Osteoblast (primary cell): ENCODE measurements around the gene TPCN2. TPM values are rescaled to one million over a fixed set of nuclear protein-coding genes. Genes with fewer than 3 reads are reported as not detected.

Source experiments
- DNase-seq: peaks from one replicate; pipeline ENCODE4 v3.0.0; 2011; ENCODE audit warnings: low spot score, mixed read lengths; ENCODE audit not compliant: insufficient read length; ENCODE audit errors: missing footprints
- H2AFZ ChIP-seq: 2 replicates; pipeline ENCODE4 v1.6.0; 2011; ENCODE audit warnings: mild to moderate bottlenecking, low read length
- H3K27ac ChIP-seq: 2 replicates; pipeline ENCODE4 v1.5.1; 2011; ENCODE audit warnings: mild to moderate bottlenecking, low read depth, low read length, moderate library complexity
- H3K27me3 ChIP-seq: 2 replicates; pipeline ENCODE4 v1.6.0; 2012; ENCODE audit warnings: mild to moderate bottlenecking, control low read depth, inconsistent platforms, low read length, moderate library complexity; ENCODE audit not compliant: insufficient read depth
- H3K36me3 ChIP-seq: 2 replicates; pipeline ENCODE4 v1.5.1; 2011; ENCODE audit warnings: mild to moderate bottlenecking, low read length, control low read depth, moderate library complexity; ENCODE audit not compliant: insufficient read depth
- H3K4me1 ChIP-seq: 2 replicates; pipeline ENCODE4 v1.5.1; 2011; ENCODE audit warnings: mild to moderate bottlenecking, low read length, control low read depth, moderate library complexity; ENCODE audit not compliant: insufficient read depth
- H3K4me2 ChIP-seq: 2 replicates; pipeline ENCODE4 v1.6.0; 2011; ENCODE audit warnings: mild to moderate bottlenecking, low read length; ENCODE audit not compliant: insufficient read depth
- H3K4me3 ChIP-seq: fragments of 200-600 bp; sonication (generic); 3 replicates; pipeline ENCODE4 v1.5.1; 2012; ENCODE audit warnings: mild to moderate bottlenecking, low read length, inconsistent platforms; ENCODE audit not compliant: insufficient read depth
- H3K79me2 ChIP-seq: 2 replicates; pipeline ENCODE4 v1.6.0; 2012; ENCODE audit warnings: mild to moderate bottlenecking, low read length, control low read depth, inconsistent platforms; ENCODE audit not compliant: insufficient read depth
- H3K9me3 ChIP-seq: 2 replicates; pipeline ENCODE4 v1.5.1; 2011; ENCODE audit warnings: low read depth, low read length, control low read depth
- H4K20me1 ChIP-seq: 2 replicates; pipeline ENCODE4 v1.6.0; 2012; ENCODE audit warnings: mild to moderate bottlenecking, low read length, control low read depth; ENCODE audit not compliant: insufficient read depth
- CTCF ChIP-seq: IDR thresholded peaks from 2 replicates; pipeline ENCODE4 v1.5.1; 2011; ENCODE audit warnings: mild to moderate bottlenecking, low read depth, low read length, moderate library complexity; ENCODE audit errors: extremely low read depth
- total RNA-seq: library from RNA; depleted of rRNA; stranded (reverse); fragments of >200 nt; gene quantifications from 2 replicates; pipeline ENCODE4 v1.2.3, GENCODE V29; 2012

TPCN2 gene
- total RNA-seq, 1 donor = 14.1 TPM

GRCh38 chr11:69032833-69033232, 15.9 kb upstream of the TPCN2 start:
- TF ChIP-seq CTCF = no peak
- Histone ChIP-seq H3K4me2 (no peak overlapping the region), H3K27ac (no peak overlapping the region), H3K36me3 (no peaks in the 10 kb centered on the region), H3K79me2 (no peaks in the 10 kb centered on the region), H3K9me3 (no peaks in the 10 kb centered on the region), H4K20me1 (no peaks in the 10 kb centered on the region), H3K4me1 (peaks cover 7% of the 10 kb centered on the region), H3K4me3 (no peak overlapping the region), H2AFZ (no peak overlapping the region), H3K27me3 (peaks cover 4% of the 10 kb centered on the region)
- no peak for DNase-seq

GRCh38 chr11:69033431-69033830, 15.3 kb upstream of the TPCN2 start:
- no peak for TF ChIP-seq CTCF
- peaks cover 4% of the 10 kb centered on the region for H3K27me3 ChIP-seq
- no peak overlapping the region for H3K27ac ChIP-seq
- no peaks in the 10 kb centered on the region for H3K9me3 ChIP-seq
- no peaks in the 10 kb centered on the region for H3K79me2 ChIP-seq
- no peak overlapping the region for H3K4me3 ChIP-seq
- no peaks in the 10 kb centered on the region for H3K36me3 ChIP-seq
- no peak overlapping the region for H2AFZ ChIP-seq
- peaks cover 7% of the 10 kb centered on the region for H3K4me1 ChIP-seq
- H3K4me2 ChIP-seq = no peak overlapping the region
- DNase-seq = no peak
- no peaks in the 10 kb centered on the region for H4K20me1 ChIP-seq

- Histone ChIP-seq H3K27me3 (peaks cover 4% of the 10 kb centered on the region), H3K9me3 (no peaks in the 10 kb centered on the region), H4K20me1 (no peaks in the 10 kb centered on the region), H3K79me2 (no peaks in the 10 kb centered on the region), H3K4me1 (peaks cover 7% of the 10 kb centered on the region), H3K4me2 (no peak overlapping the region), H3K27ac (no peak overlapping the region), H2AFZ (no peak overlapping the region), H3K36me3 (no peaks in the 10 kb centered on the region), H3K4me3 (no peak overlapping the region)
- TF ChIP-seq CTCF = no peak
- peak; percentile 62 for DNase-seq
These were observed 14.4 kb upstream of the TPCN2 start for GRCh38 chr11:69034123-69034867.

GRCh38 chr11:69035150-69035945, 13.4 kb upstream of the TPCN2 start:
- Histone ChIP-seq H4K20me1 (no peaks in the 10 kb centered on the region), H3K27ac (no peak overlapping the region), H3K4me3 (no peak overlapping the region), H3K79me2 (no peaks in the 10 kb centered on the region), H3K4me1 (peaks cover 11% of the 10 kb centered on the region), H3K9me3 (no peaks in the 10 kb centered on the region), H2AFZ (no peak overlapping the region), H3K27me3 (peaks cover 4% of the 10 kb centered on the region), H3K36me3 (no peaks in the 10 kb centered on the region), H3K4me2 (no peak overlapping the region)
- DNase-seq = peak; percentile 49
- no peak for TF ChIP-seq CTCF
